GM12892 (cell line): ENCODE data around the gene LRRC38.

Experiments
- POLR2A ChIP-seq: IDR thresholded peaks from 2 replicates; pipeline ENCODE4 v1.6.1; 2011; ENCODE audit warnings: low read depth, low read length, control low read depth
- POLR2AphosphoS5 ChIP-seq: IDR thresholded peaks from 2 replicates; pipeline ENCODE4 v1.6.1; 2011; ENCODE audit warnings: low read depth, low read length, control low read depth
- TAF1 ChIP-seq: IDR thresholded peaks from 2 replicates; pipeline ENCODE4 v1.6.1; 2011; ENCODE audit warnings: low read depth, mild to moderate bottlenecking, control low read depth, low read length, borderline replicate concordance

GRCh38 chr1:13494712-13495111, 19.1 kb downstream of the LRRC38 start:
- TF ChIP-seq POLR2AphosphoS5 (no peak), TAF1 (no peak), POLR2A (no peak)
